NCI-H2029 (cell line): ENCODE data around the gene ARHGAP26.
A peak's percentile ranks its signal among the peaks of the same experiment; 100 is the strongest.

Experiments used
- DNase-seq: peaks from one replicate; lab custom pipeline; 2025; lab: John Stamatoyannopoulos, UW

Gene ARHGAP26

DNA sequence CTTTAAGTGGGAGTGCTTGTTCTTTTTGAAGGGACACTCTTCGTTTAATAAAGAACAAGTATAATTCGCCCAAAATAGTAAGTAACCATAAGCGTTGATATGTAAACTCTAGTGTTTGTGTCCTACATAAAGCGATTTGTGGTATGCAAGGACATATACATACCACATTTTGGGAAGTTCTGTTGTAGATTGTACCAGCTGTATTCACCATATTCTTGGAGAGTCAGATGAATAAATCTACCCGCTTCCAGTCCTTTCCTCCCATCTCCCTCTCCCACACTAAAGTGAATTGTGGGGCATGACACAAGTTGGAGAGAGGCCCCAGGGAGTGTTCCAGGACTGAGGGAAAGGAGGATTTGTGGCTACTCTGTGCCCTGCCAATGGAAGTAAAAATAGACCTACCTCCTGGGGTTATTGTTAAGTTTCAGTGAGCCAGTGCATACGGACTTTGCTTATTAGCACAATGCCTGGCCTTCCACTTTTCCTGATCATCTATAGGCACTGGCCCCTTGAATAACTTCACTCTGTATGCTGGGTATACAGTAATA, 40.6 kb downstream of the ARHGAP26 start:
- DNase-seq, result no peak

DNA sequence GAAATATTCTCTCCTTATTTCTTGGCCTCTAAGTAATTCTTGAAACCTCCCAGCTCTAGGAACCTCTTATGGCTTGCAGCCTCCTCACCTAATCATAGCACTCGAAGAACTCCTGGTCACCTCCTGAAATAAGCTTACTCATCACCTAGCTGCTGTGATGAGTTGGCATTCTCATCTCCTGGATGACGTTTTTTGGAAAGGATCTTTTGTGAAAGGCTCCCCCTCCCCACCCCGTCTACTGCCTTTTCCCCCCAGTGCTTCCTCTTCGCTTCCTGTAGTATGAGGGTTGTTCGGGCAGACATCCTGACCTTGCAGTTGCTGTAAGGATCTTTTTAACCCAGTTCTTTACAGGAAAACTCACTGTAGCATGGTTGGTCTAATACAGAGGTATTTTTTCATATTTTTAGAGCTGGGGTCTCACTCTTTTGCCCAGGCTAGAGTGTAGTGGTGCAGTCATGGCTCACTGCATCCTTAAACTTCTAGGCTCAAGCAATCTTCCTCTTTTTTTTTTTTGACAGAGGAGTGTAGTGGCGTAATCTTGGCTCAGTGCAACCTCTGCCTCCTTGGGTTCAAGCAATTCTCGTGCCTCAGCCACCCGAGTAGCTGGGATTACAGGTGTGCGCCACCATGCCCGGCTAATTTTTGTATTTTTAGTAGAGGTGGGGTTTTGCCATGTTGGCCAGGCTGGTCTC, 41.8 kb downstream of the ARHGAP26 start:
- no peak for DNase-seq

DNA sequence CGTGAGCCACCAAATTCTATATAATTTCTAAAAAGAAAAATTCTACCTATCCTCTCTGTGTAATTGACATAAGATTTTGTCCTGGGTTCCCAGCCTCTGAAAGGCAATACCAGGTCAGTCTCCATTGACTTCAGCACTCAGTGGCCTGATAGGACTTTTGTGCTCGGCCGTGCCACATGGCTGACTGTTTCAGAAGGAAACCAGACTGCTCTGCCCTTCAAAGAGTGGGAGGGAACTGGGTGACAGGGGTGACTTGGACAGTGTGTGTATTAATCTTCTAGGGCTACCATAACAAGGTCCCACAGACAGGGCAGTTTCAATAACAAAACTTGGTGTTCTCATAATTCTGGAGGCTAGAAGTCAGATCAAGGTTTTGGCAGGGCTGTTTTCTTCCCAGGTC, 43.0 kb downstream of the ARHGAP26 start:
- DNase-seq, result no peak

DNA sequence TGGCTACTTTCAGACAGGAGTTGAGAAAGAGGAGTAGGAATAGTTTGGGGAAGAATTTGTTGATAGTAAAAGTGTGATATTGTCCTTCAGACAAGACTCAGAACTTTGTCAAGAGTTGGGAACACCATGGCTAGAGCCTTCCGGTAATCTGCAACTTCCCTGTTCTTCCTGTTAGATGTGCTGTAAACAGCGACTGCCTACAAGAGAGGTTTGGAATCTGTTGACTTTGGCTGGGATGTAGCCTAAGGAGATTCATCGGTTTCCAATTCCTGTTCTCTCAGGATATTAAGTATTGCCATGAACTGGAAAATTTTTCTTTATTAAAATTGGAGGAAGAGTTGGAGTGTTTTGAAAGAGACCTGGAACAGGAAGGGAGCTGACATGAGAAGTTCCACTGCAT, 43.9 kb downstream of the ARHGAP26 start:
- no peak for DNase-seq

DNA sequence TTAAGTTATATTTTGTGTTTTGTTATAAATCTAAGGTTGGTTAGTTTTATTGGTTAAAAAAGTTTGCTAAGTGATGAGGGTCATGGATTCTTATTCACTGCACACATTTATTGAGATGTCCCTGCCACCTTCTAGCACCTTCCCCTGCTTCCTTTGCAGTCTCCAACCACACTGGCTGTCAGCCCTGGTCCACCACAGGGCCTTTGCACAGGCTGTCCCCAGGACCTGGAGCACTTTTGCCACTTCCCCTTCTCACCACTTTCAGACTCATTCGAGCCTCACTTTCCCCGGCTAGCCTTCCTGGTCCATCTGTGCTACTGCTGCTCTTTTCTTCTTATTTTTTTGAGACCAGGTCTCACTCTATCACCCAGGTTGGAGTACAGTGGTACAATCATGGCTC, 45.3 kb downstream of the ARHGAP26 start:
- DNase-seq, result no peak

DNA sequence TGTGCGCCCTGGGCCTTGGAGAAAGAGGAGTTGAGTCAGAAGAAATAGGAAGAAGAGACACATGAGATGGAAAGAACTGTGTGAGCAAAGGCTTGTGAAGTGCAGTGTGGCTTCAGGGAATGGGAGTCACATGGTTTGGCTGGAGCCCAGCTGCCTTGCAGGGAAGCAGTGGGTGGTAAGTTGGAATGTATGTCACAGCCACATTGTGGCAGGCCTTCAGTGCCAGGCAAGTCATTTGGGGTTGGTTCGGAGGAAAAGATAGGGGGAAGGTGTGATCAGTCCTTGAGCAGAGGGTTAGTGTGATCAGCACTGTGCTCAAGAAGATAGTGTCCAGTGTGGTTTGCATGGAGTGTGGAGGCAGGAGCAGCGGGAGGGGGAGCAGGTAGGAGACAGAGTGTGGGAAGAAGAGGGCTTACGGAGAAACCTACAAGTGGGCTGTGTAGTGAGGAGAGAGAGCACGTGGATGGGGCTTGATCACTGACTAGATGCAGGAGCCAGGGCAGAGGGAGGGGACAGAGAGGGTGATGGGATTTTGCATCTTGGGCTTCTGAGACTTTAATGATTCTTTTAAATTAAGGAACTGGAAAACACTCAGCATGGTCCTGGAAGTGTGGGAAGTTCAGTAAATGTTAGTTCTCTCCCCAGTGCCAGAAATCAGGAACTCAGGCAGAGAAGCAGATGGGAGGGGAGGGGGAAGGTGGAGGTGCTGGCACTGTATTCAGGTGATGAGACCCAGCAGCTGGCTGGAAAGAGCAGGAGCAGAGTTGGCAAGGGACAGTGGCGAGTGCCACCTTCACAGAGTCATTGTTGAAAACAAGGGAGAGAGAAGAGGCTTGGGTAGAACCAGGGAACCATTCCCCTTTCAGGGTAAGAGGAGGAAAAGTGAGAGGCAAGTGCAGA, 46.6 kb downstream of the ARHGAP26 start:
- peak; percentile 46 for DNase-seq

DNA sequence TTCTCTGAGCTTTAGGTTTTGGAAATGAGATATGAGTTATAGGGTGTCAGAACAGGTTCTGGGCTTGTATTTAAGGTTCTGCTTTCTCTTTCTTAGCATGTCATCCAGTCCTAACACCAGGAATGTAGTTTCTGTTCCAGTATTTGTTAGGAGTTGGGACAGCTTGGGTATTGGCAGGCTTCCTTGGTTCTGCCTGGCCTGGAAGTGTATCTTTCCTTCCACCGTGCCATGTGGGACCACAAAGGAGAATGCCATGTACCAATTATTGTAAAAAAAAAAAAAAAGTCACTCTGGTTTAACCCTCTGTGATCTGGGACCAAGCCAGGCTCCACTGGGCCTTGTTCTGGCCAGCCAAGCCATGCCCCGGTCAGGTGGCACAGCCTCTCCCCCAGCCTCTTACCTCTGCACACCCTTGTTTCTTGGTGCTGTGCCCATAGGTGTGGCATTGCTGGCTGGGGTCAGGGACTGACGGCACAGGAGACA, 47.8 kb downstream of the ARHGAP26 start:
- DNase-seq, result no peak

DNA sequence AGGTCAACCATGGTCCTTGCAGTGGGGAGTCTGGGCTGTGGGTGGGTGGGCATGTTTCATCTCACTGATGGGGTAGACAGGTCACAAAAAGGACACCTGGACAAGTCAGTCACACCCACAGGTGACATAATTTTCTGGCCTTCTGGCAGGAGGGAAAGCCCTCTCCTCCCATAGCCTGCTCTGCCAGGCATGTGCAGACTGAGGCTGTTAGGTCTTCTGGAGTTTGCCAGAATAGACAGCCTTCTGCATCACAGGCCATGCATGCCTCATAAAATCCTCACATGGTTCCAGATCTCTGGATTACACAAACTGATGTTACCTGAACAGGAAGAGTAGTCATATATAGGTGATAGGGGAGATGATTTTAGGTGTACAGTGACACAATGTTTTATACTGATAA, 49.1 kb downstream of the ARHGAP26 start:
- no peak for DNase-seq

DNA sequence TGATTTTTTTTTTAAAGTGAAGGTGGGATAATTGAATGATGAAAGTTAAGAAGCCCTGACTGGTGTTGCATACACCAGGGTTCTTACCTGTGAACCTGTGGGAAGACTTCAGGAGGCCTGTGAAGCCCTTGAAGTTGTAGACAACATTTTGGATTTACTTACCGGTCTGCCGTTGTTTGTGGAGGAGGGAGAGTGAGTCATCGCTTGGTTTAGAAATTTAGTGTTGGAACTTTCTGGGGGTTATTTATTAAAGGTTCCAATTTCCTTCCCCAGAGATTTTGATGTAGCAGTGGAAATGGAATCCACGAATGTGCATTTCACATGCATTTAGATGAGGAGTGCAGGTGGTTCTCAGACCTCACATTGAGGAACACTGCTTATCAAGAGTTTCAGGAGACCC, 49.6 kb downstream of the ARHGAP26 start:
- DNase-seq, result no peak

DNA sequence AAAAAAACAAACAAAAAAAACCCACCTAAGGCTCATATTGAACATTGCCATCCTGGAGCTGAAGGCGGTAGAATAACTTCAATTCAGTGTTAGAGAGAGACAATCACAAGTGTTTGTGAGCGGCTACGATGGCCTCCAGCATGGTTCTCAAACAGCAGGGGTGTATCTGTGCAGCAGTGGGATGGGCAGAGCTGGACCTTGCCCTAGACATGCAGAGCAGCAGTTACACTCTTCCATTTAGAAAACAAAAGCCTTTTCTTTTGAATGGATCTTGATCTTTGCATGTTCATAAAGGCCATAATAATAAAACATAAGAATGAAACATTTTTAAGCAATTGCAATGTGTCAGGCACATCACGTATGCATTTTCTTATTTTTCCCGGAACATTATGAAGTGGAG, 50.3 kb downstream of the ARHGAP26 start:
- DNase-seq, result no peak

DNA sequence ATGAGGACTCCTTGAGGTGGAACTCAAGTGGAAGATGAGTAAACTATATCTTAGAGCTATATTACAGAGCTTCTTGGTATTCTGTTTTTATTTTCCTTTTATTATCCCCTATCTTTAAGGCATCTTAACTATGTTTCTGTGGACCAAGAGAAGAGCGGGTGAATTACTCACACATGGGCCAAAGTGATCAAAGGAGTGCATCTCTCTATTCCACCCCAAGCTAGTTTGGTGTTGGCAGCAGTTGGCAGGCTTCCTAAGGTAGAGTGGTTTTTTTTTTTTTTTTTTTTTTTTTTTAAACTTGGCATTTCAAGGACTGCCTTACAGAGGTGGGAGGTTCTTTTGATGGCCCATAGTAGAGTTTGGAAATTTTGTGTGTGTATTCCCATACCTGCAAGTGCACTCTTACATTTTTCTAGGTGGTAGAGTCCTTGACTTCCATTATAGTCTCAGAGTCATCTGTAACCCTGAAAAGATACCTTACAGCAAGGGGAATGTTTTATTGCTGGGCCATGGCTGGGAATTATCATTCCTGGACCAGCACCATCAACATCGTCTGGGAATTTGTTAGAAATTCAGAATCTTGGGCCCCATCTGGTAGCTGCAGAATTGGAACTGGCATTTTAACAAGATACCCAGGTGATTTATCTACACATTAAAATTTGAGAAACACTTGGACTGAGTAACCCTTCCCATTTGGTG, 51.0 kb downstream of the ARHGAP26 start:
- DNase-seq, result no peak

DNA sequence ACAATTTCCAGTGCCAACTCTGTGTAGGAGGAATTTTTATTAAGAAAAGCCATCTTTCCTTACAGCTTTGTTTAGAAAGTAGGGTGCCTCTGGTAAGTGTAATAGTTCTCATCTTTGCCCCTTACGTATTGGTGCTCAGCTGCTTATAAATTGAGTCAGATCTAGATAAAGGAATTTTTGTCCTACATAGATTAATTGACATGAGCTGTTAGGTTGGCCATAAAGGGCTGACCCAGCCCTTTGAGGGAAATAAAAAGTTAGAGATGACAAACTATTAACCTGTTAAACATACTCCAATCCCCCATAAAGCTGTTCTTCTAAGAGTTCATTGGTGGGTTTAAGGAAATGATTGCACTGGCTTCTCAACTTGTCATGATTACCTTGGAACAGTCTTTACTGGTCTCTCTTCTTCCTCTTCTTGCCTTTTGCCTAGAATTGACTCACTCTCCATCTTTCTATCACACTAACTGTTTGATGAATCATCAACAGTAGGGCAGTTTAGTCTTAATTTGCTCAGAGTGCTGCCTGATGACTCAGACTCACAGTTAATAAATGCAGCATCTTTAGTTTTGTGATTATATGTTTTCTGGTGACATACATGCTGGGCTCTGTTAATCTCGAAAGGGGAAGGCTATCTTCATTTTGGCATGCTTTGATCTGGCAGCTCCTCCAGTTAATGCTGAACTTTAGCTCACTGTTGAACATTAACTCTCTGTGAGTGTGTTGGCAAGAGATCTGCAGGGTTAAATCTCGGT, 51.7 kb downstream of the ARHGAP26 start:
- no peak for DNase-seq

DNA sequence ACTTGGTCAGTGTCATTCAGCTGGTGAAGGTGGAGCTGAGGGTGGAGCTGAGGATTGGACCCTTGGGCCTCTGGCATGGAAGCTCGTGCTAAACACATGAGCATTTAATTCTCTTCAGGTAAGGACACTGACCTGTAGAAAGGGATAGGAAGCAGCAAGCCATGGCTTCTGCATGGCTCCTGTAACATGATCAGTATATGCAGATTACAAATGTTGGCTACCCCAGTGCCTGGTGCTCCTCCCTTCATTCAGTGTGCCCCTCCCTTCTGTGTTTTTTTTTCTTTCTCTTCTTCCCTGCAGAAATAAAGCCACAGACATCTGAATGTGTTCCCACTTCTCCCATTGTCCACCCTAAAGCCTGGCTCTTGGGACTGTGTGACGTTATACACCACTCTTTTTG, 52.9 kb downstream of the ARHGAP26 start:
- peak; percentile 13 for DNase-seq

DNA sequence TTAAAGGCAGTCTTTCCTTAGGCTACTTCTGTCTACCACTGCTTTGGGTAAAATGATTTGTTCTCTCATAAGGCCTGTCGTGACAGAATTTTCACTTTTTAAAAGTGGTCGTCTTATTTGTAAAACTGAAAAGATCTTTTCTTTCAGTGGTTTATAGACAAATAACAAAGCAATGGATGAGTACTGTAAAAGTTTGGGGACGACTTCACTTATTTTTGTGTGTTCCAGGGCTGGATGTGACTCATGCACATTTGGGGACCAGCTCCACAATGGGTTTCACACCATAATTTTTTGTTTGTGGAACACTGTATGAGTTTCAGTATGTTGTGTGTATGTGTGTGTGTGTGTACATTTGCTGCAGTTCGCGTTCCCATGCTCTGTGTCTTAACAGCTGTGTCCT, 53.6 kb downstream of the ARHGAP26 start:
- DNase-seq, result no peak

DNA sequence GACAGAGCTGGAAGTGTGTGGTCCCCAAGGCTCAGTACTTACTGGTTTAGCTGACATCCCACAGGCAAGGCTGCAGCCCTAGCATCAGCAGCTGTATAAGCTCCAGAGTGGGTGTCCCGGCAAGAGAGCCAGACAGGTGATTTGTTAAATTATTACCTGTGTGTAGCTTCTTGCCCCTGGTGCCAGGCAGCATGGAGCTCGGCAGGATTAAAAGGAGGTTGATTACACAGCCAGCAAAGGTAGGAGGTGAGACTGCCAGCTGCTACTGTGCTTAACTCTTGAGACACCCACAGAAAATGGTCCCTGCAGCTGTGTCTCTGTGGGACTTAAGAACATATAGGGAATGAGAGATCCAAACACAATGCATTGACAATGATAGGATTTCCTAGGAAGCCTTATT, 54.2 kb downstream of the ARHGAP26 start:
- DNase-seq, result no peak

DNA sequence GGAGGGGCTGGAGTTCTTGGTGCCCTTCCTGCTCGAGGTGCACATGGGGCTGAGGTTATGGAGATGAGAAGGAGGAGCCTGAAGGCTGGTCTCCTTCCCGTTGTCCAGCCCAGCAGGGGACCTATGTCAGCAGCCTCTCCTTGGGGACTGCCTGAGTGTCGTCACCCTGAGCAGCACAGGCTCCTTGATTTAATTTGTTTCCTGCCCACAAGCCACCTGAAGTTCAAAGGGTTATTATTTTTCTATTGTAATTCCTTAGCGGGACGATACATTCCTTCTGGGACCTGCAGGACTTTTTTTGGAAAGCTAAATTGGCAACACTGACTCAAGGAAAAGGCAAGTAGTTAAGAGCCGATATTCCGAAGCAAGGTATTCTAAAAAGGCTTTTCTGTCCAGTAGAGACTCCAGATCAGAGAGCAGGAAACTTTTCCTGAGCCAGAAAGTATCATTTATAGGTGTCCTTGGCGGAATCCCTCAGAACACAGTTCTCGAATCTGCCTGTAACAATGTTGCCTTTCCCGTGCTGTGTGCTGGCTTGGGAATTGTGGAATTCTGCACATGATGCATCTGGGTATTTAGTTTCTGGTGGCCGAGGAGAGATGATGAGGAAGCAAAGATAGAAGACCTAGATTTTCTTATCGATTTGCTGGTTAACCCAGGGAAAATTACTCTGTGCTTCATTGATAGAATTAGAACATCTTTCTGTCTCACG, 55.4 kb downstream of the ARHGAP26 start:
- DNase-seq, result no peak

DNA sequence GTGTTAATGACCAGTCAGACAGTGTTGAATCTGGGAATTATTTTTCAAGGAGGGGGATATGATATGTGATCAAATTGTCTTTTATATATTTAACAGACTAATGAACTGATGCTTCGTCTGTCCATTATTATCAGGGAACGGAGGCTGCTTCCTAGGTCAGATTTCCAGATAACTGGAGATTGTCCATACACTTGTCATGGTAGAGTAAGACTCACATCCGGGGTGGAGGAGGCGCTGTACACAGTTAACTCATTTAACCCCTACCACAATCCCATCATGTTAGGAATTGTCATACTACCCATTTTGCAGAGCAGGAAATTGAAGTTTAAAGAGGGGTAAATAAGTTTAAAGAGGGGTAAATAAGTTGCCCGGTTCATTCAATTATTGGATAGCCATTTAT, 55.9 kb downstream of the ARHGAP26 start:
- DNase-seq, result no peak

DNA sequence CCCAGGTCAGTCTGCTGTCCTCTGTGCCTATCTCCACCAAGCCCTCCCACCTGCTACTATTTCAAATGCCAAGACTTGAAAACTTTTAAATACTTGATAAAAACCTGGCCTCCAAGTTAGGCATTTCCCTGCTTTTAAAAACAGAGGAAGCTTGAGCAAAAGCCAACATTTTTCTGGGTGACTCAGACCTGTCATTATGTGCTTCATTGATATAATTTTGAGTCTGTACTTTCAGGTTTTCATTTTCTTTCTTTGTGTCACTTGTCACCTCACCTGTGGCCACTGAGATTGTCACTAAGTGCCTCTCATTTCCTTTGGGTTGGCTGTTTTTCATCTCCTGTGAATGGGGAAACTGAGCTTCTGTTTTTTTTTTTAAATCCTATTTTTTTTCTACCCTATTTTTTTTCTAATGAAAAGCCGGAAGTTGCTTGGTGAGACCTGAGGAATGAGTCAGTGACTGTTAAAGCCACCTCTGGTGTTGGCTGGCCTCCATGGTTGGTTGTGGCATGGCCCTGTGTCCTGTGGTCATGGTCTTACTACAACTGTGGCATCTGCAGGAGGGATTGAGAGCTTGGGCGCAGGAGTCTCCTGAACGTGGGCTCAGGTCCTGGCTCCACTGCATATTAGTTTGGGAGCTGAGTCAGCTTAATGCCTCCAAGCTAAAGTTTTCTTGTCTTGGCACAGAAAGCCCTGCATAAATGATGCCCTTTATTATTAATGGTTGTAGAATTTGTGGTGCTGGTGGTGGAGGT, 56.7 kb downstream of the ARHGAP26 start:
- no peak for DNase-seq

DNA sequence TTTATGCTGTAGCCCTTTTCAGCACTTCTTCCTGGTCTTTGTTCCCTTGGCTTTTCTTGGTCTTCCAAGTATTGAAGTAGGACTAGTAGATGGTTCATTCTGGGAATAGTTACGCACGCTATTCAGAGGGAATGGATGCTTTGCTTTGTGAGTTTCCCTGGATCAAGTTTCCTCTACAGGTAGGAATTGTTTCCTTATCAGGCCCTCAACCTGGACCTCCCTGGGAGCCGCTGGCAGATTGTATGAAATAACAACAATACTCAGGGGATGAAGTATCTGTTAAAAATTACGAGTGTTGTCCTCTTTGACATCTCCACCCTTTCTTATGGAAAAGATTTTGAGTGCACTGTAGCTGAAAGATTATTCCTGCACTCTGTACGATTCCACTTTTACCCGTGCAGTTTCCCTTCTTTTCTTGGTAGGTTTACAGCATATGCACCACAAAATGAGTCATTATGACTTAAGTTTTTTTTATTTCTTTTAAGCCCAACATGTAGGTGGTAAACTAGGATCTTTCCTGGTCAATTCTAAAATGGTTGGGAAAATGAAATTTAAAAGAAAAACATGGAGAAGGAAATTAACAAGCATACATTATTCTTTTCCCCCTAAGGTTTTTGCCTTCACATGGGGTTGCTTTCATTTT, 57.9 kb downstream of the ARHGAP26 start:
- DNase-seq, result peak; percentile 52
